Fibroblast of villous mesenchyme (primary cell): ENCODE measurements around the gene LBHD2. TPM values are rescaled to one million over a fixed set of nuclear protein-coding genes. Genes with fewer than 3 reads are reported as not detected.

Experiments used
- DNase-seq: peaks from one replicate; pipeline ENCODE4 v3.0.0-alpha.2; 2010; ENCODE audit warnings: low read depth
- H3K4me3 ChIP-seq: 2 replicates; pipeline ENCODE4 v1.5.1; 2011; ENCODE audit warnings: low read depth, mild to moderate bottlenecking, low read length
- CTCF ChIP-seq: IDR thresholded peaks from 2 replicates; pipeline ENCODE4 v1.5.1; 2012; ENCODE audit warnings: low read depth, mild to moderate bottlenecking, low read length; ENCODE audit not compliant: insufficient read depth
- total RNA-seq: library from RNA; depleted of rRNA; stranded (reverse); fragments of >200 nt; gene quantifications from 2 replicates; pipeline ENCODE4 v1.2.3, GENCODE V29; 2012

Gene LBHD2
- total RNA-seq, 1 donor, result not detected

GRCh38 chr14:103068351-103069073 lies 15.5 kb upstream of the LBHD2 start:
- TF ChIP-seq CTCF, result no peak
- H3K4me3 ChIP-seq, result no peak overlapping the region
- DNase-seq, result no peak

GRCh38 chr14:103070263-103070885 lies 13.6 kb upstream of the LBHD2 start:
- no peak for DNase-seq
- TF ChIP-seq CTCF, result no peak

GRCh38 chr14:103070971-103071542 lies 13.0 kb upstream of the LBHD2 start:
- DNase-seq, result no peak
- H3K4me3 ChIP-seq, result no peak overlapping the region
- no peak for TF ChIP-seq CTCF

More at GRCh38 chr14:103070263-103070885, 13.6 kb upstream of the LBHD2 start:
- no peak overlapping the region for H3K4me3 ChIP-seq

GRCh38 chr14:103071544-103072251 lies 12.3 kb upstream of the LBHD2 start:
- no peak for DNase-seq
- no peak for TF ChIP-seq CTCF
- no peak overlapping the region for H3K4me3 ChIP-seq

GRCh38 chr14:103072595-103073366 lies 11.2 kb upstream of the LBHD2 start:
- no peak for TF ChIP-seq CTCF

GRCh38 chr14:103073367-103073875 lies 10.6 kb upstream of the LBHD2 start:
- no peak for DNase-seq
- no peak overlapping the region for H3K4me3 ChIP-seq
- no peak for TF ChIP-seq CTCF

More at GRCh38 chr14:103072595-103073366, 11.2 kb upstream of the LBHD2 start:
- no peak for DNase-seq
- no peak overlapping the region for H3K4me3 ChIP-seq
